Mesothelial cell of epicardium (in vitro differentiated cells): ENCODE data around the gene RELA. TPM values are rescaled to one million over a fixed set of nuclear protein-coding genes. Genes with fewer than 3 reads are reported as not detected.

Experiments
- DNase-seq, 2 experiments: peaks; one replicate each; pipeline ENCODE4 v3.0.0; 2021; ENCODE audit warnings: low spot score in 2 of 2; ENCODE audit not compliant: unreplicated experiment in 2 of 2
- H3K27ac Mint-ChIP-seq: 2 replicates; pipeline ENCODE4 v1.8.0; 2021; ENCODE audit warnings: mixed read lengths
- H3K27me3 Mint-ChIP-seq: 2 replicates; pipeline ENCODE4 v1.8.0; 2021; ENCODE audit warnings: low read depth, mixed read lengths
- H3K36me3 Mint-ChIP-seq: 2 replicates; pipeline ENCODE4 v1.8.0; 2021; ENCODE audit warnings: mixed read lengths
- H3K4me1 Mint-ChIP-seq: 2 replicates; pipeline ENCODE4 v1.8.0; 2021; ENCODE audit warnings: mixed read lengths
- H3K4me3 Mint-ChIP-seq: 2 replicates; pipeline ENCODE4 v1.8.0; 2021; ENCODE audit warnings: mild to moderate bottlenecking, moderate library complexity, mixed read lengths
- H3K9me3 Mint-ChIP-seq: 2 replicates; pipeline ENCODE4 v1.8.0; 2021; ENCODE audit warnings: mixed read lengths
- CTCF ChIP-seq: fragments of 200-600 bp; sonication (generic); IDR thresholded peaks from one replicate; pipeline ENCODE4 v1.5.0; 2021; ENCODE audit warnings: antibody characterized with exemption; ENCODE audit not compliant: unreplicated experiment
- total RNA-seq: library from RNA; stranded (reverse); gene quantifications from 3 replicates; pipeline ENCODE4 v1.2.1, GENCODE V29; 2021

The RELA gene
- total RNA-seq, 1 donor from 2014 or later: 96.8 TPM

- H3K4me3 Mint-ChIP-seq: no peak overlapping the region
- H3K27me3 Mint-ChIP-seq: peaks cover 20% of the 10 kb centered on the region
- no peak for TF ChIP-seq CTCF
Measured at GRCh38 chr11:65680192-65680743, 17.6 kb upstream of the RELA start.

DNA sequence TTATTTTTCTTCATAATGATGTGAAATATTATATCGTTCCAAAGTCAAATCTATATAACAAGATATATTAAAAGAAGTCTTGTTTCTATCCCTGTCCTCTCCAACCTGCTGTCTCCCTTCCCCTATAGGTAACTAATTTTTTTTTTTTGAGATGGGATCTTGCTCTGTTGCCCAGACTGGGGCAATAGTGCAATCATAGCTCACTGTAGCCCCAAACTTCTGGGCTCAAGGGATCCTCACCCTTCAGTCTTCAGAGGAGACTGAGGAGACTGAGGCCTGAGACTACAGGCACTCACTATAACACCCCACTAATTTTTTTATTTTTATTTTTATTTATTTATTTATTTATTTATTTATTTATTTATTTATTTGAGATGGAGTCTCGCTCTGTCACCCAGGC is 10.3 kb upstream of the RELA start:
- H3K27me3 Mint-ChIP-seq: peaks cover 4% of the 10 kb centered on the region
- H3K27ac Mint-ChIP-seq: no peak overlapping the region
- peaks cover 2% of the 10 kb centered on the region for H3K36me3 Mint-ChIP-seq
- no peaks in the 10 kb centered on the region for H3K4me1 Mint-ChIP-seq
- DNase-seq: no peak
- H3K9me3 Mint-ChIP-seq: no peaks in the 10 kb centered on the region
- TF ChIP-seq CTCF: no peak
- no peak overlapping the region for H3K4me3 Mint-ChIP-seq

More at GRCh38 chr11:65680192-65680743, 17.6 kb upstream of the RELA start:
- Mint-ChIP-seq H3K9me3 (no peaks in the 10 kb centered on the region), H3K4me1 (no peaks in the 10 kb centered on the region), H3K27ac (no peak overlapping the region), H3K36me3 (no peaks in the 10 kb centered on the region)
- DNase-seq: no peak

DNA sequence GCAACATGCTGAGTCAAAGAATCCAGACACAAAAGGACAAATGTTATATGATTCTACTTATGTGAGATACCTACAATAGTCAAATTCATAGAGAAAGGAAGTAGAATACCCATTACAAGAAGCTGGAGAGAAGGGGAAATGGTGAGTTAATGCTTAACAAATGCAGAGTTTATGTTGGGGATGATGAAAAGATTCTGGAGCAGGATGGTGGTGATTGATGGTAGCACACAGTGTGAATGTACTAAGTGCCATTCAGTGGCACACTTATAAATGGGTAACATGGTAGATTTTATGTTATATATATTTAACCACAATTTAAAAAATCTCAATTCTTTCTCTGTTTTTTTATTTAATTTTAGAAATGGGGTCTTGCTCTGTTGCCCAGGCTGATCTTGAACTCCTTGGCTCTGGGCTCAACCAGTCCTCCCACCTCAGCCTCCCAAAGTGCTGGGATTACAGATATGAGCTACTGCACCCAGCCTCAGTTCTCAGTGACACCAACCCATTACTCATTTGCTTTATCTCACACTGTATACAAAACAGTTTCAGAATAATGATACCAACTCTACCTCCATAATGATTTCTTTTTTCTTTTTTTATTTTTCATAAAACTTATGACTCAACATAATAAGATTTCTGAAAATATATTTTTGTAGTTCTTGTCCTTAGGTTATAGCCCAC is 9.6 kb upstream of the RELA start:
- H3K4me3 Mint-ChIP-seq: no peak overlapping the region
- DNase-seq: no peak
- no peaks in the 10 kb centered on the region for H3K9me3 Mint-ChIP-seq
- peaks cover 4% of the 10 kb centered on the region for H3K27me3 Mint-ChIP-seq
- TF ChIP-seq CTCF: no peak
- H3K36me3 Mint-ChIP-seq: peaks cover 2% of the 10 kb centered on the region
- no peaks in the 10 kb centered on the region for H3K4me1 Mint-ChIP-seq
- no peak overlapping the region for H3K27ac Mint-ChIP-seq

GRCh38 chr11:65663639-65664200 is 1.0 kb upstream of the RELA start:
- Mint-ChIP-seq H3K4me3 (peak overlapping the region; percentile 83), H3K9me3 (no peaks in the 10 kb centered on the region), H3K4me1 (peaks cover 7% of the 10 kb centered on the region), H3K27ac (peak overlapping the region; percentile 97), H3K27me3 (no peaks in the 10 kb centered on the region), H3K36me3 (peaks cover 16% of the 10 kb centered on the region)
- no peak for DNase-seq
- TF ChIP-seq CTCF: no peak

GRCh38 chr11:65662247-65662798 is 393 bp downstream of the RELA start:
- DNase-seq: no peak
- no peaks in the 10 kb centered on the region for H3K27me3 Mint-ChIP-seq
- H3K4me1 Mint-ChIP-seq: peaks cover 7% of the 10 kb centered on the region
- H3K4me3 Mint-ChIP-seq: peak overlapping the region; percentile 80
- no peak for TF ChIP-seq CTCF
- peaks cover 25% of the 10 kb centered on the region for H3K36me3 Mint-ChIP-seq
- peak overlapping the region; percentile 90 for H3K27ac Mint-ChIP-seq
- H3K9me3 Mint-ChIP-seq: no peaks in the 10 kb centered on the region
